CD4-positive, alpha-beta memory T cell (primary cell): Measurements from ENCODE around the gene RHOXF2. TPM values are rescaled to one million over a fixed set of nuclear protein-coding genes. Genes with fewer than 3 reads are reported as not detected.
A peak's percentile ranks its signal among the peaks of the same experiment; 100 is the strongest.
"Not testable (repeated sequence)": the region's sequence is repeated elsewhere in the genome, so short reads cannot be mapped to it uniquely, and the experiment has no call there.

Experiments used
- CTCF ChIA-PET: fragments of 350-600 bp; sonication (Branson Sonifier 250); formaldehyde crosslinking; loops from one replicate; lab custom pipeline; 2021; ENCODE audit warnings: inconsistent platforms; ENCODE audit not compliant: partially characterized antibody; lab: Charles Lee
- POLR2A ChIA-PET: fragments of 350-600 bp; sonication (Branson Sonifier 250); formaldehyde crosslinking; loops from one replicate; lab custom pipeline; 2021; ENCODE audit not compliant: partially characterized antibody; lab: Charles Lee
- DNase-seq, 5 donors: peaks; one replicate each; pipeline versions ENCODE4 v3.0.0 to v3.0.0-alpha.2; 2020 to 2022; ENCODE audit warnings: mixed read lengths in 1 of 5
- H3K27ac ChIP-seq: one replicate; pipeline ENCODE4 v1.7.0; 2013; ENCODE audit warnings: low read depth, low read length
- H3K27me3 ChIP-seq: 2 replicates; pipeline ENCODE4 v1.7.0; 2013; ENCODE audit warnings: mild to moderate bottlenecking, low read length, moderate library complexity; ENCODE audit not compliant: insufficient read depth
- H3K36me3 ChIP-seq: 2 replicates; pipeline ENCODE4 v1.7.0; 2013; ENCODE audit warnings: mild to moderate bottlenecking, low read length, moderate library complexity; ENCODE audit not compliant: insufficient read depth
- H3K4me1 ChIP-seq: 2 replicates; pipeline ENCODE4 v1.7.0; 2013; ENCODE audit warnings: mild to moderate bottlenecking, low read length, moderate library complexity; ENCODE audit not compliant: insufficient read depth
- H3K4me3 ChIP-seq, 2 donors: one replicate each; pipeline ENCODE4 v1.7.0; 2013; ENCODE audit warnings: low read length in 2 of 2, mild to moderate bottlenecking in 1 of 2
- H3K9me3 ChIP-seq, 2 donors: one replicate each; pipeline ENCODE4 v1.7.0; 2013; ENCODE audit warnings: low read length in 2 of 2, control low read depth in 1 of 2; ENCODE audit not compliant: control insufficient read depth in 1 of 2
- H3K27ac Mint-ChIP-seq, 7 donors: one replicate each; pipeline ENCODE4 v1.8.0; 2020 to 2021; ENCODE audit warnings: mixed read lengths in 7 of 7, mild to moderate bottlenecking in 6 of 7, inconsistent platforms in 3 of 7, moderate library complexity in 3 of 7
- H3K27me3 Mint-ChIP-seq, 2 donors: one replicate each; pipeline ENCODE4 v1.8.0; 2020 to 2021; ENCODE audit warnings: mixed read lengths in 2 of 2
- H3K36me3 Mint-ChIP-seq, 2 donors: one replicate each; pipeline ENCODE4 v1.8.0; 2020 to 2021; ENCODE audit warnings: mixed read lengths in 2 of 2, inconsistent platforms in 1 of 2, mild to moderate bottlenecking in 1 of 2
- H3K4me1 Mint-ChIP-seq, 4 donors: one replicate each; pipeline ENCODE4 v1.8.0; 2020 to 2021; ENCODE audit warnings: mixed read lengths in 4 of 4, mild to moderate bottlenecking in 1 of 4
- H3K4me3 Mint-ChIP-seq, 8 donors: one replicate each; pipeline ENCODE4 v1.8.0; 2020 to 2021; ENCODE audit warnings: mixed read lengths in 8 of 8, mild to moderate bottlenecking in 7 of 8, moderate library complexity in 6 of 8, inconsistent platforms in 3 of 8
- H3K9me3 Mint-ChIP-seq, 8 donors: one replicate each; pipeline ENCODE4 v1.8.0; 2020 to 2021; ENCODE audit warnings: mixed read lengths in 8 of 8, mild to moderate bottlenecking in 5 of 8, inconsistent platforms in 3 of 8, moderate library complexity in 1 of 8
- intact Hi-C: fragments of 100-400 bp; cut with micrococcal nuclease; formaldehyde crosslinking; loops from one replicate; pipeline ENCODE4 v1.15.1; 2023
- polyA plus RNA-seq, 2 donors: library from polyadenylated mRNA; unstranded; fragments of 300-500 nt; fragmentation: Illumina TruSeq; gene quantifications; one replicate each; pipeline ENCODE4 v1.2.3, GENCODE V29; 2021
- total RNA-seq, 2 experiments: library from RNA; stranded (reverse); gene quantifications; one replicate each; pipeline ENCODE4 v1.2.3, GENCODE V29; 2021

RHOXF2 gene
- total and polyA plus RNA-seq, 4 experiments from 2014 or later = 0.16 TPM; not detected in 3

GRCh38 chrX:120136128-120136527 is 22.3 kb upstream of the RHOXF2 start:
- no peaks in the 10 kb centered on the region for H3K27me3 ChIP-seq
- DNase-seq = no peak
- intact Hi-C loops = no loop called here
- H3K4me3 Mint-ChIP-seq = peak overlapping the region in 2 of 8 donors; percentile 2 to 35
- H3K27me3 Mint-ChIP-seq = no peaks in the 10 kb centered on the region
- no peak overlapping the region for H3K27ac ChIP-seq
- H3K4me1 Mint-ChIP-seq = peaks cover 2 to 15% (median 5%) of the 10 kb centered on the region in 4 donors
- no peaks in the 10 kb centered on the region for H3K9me3 ChIP-seq
- no peak overlapping the region for H3K4me3 ChIP-seq
- H3K36me3 ChIP-seq = no peaks in the 10 kb centered on the region
- H3K27ac Mint-ChIP-seq = peak overlapping the region in 1 of 7 donors; percentile 18
- no peaks in the 10 kb centered on the region for H3K9me3 Mint-ChIP-seq
- ChIA-PET CTCF (no interaction called here), POLR2A (no interaction called here)
- no peaks in the 10 kb centered on the region for H3K36me3 Mint-ChIP-seq
- H3K4me1 ChIP-seq = no peaks in the 10 kb centered on the region

- Mint-ChIP-seq H3K36me3 (no peaks in the 10 kb centered on the region), H3K4me1 (peaks cover 2 to 22% (median 7%) of the 10 kb centered on the region in 4 donors), H3K9me3 (no peaks in the 10 kb centered on the region), H3K27ac (no peak overlapping the region), H3K4me3 (no peak overlapping the region), H3K27me3 (no peaks in the 10 kb centered on the region)
- no peak for DNase-seq
- ChIA-PET CTCF (no interaction called here), POLR2A (no interaction called here)
- Histone ChIP-seq H3K4me1 (no peaks in the 10 kb centered on the region), H3K9me3 (no peaks in the 10 kb centered on the region), H3K36me3 (no peaks in the 10 kb centered on the region), H3K27ac (no peak overlapping the region), H3K27me3 (no peaks in the 10 kb centered on the region), H3K4me3 (no peak overlapping the region)
- intact Hi-C loops = no loop called here
Measured at GRCh38 chrX:120136840-120137239, 21.6 kb upstream of the RHOXF2 start.

GRCh38 chrX:120137439-120137838 is 21.0 kb upstream of the RHOXF2 start:
- no peaks in the 10 kb centered on the region for H3K9me3 ChIP-seq
- H3K4me3 Mint-ChIP-seq = no peak overlapping the region
- no peaks in the 10 kb centered on the region for H3K9me3 Mint-ChIP-seq

GRCh38 chrX:120140293-120140981 is 18.0 kb upstream of the RHOXF2 start:
- H3K27ac Mint-ChIP-seq = no peak overlapping the region
- H3K9me3 ChIP-seq = no peaks in the 10 kb centered on the region
- peak overlapping the region in 7 of 8 donors; percentile 6 to 75 (median 73) for H3K4me3 Mint-ChIP-seq
- DNase-seq = no peak
- H3K27me3 ChIP-seq = no peaks in the 10 kb centered on the region
- H3K27me3 Mint-ChIP-seq = no peaks in the 10 kb centered on the region
- H3K4me1 Mint-ChIP-seq = peaks cover 6 to 39% (median 14%) of the 10 kb centered on the region in 4 donors
- peaks cover 14% of the 10 kb centered on the region for H3K4me1 ChIP-seq
- H3K27ac ChIP-seq = no peak overlapping the region
- POLR2A ChIA-PET = no interaction called here
- intact Hi-C loops = no loop called here
- H3K4me3 ChIP-seq = no peak overlapping the region
- no peaks in the 10 kb centered on the region for H3K36me3 ChIP-seq
- H3K9me3 Mint-ChIP-seq = no peaks in the 10 kb centered on the region
- CTCF ChIA-PET = no interaction called here
- no peaks in the 10 kb centered on the region for H3K36me3 Mint-ChIP-seq

More at GRCh38 chrX:120137439-120137838, 21.0 kb upstream of the RHOXF2 start:
- no peaks in the 10 kb centered on the region for H3K4me1 ChIP-seq
- no peak for DNase-seq
- CTCF ChIA-PET = no interaction called here
- Mint-ChIP-seq H3K27ac (no peak overlapping the region), H3K4me1 (peaks cover 2 to 24% (median 8%) of the 10 kb centered on the region in 4 donors), H3K27me3 (no peaks in the 10 kb centered on the region), H3K36me3 (no peaks in the 10 kb centered on the region)
- intact Hi-C loops = no loop called here
- H3K27me3 ChIP-seq = no peaks in the 10 kb centered on the region
- POLR2A ChIA-PET = no interaction called here
- H3K27ac ChIP-seq = no peak overlapping the region
- H3K4me3 ChIP-seq = no peak overlapping the region
- H3K36me3 ChIP-seq = no peaks in the 10 kb centered on the region

- ChIA-PET CTCF (no interaction called here), POLR2A (no interaction called here)
- Mint-ChIP-seq H3K27ac (peak overlapping the region in 1 of 7 donors; percentile 17), H3K4me3 (peak overlapping the region in 2 of 8 donors; percentile 54 to 59), H3K36me3 (no peaks in the 10 kb centered on the region), H3K27me3 (no peaks in the 10 kb centered on the region), H3K9me3 (peaks cover 0 to 3% (median 0%) of the 10 kb centered on the region in 8 donors), H3K4me1 (peaks cover 14 to 48% (median 27%) of the 10 kb centered on the region in 4 donors)
- Histone ChIP-seq H3K4me1 (peaks cover 20% of the 10 kb centered on the region), H3K9me3 (no peaks in the 10 kb centered on the region), H3K36me3 (no peaks in the 10 kb centered on the region), H3K27ac (no peak overlapping the region), H3K27me3 (no peaks in the 10 kb centered on the region), H3K4me3 (no peak overlapping the region)
- DNase-seq = no peak
- intact Hi-C loops = no loop called here
Measured at GRCh38 chrX:120144178-120144844, 14.1 kb upstream of the RHOXF2 start.

GRCh38 chrX:120145295-120145925 is 13.0 kb upstream of the RHOXF2 start:
- H3K36me3 Mint-ChIP-seq = no peaks in the 10 kb centered on the region
- intact Hi-C loops = no loop called here
- H3K27me3 Mint-ChIP-seq = no peaks in the 10 kb centered on the region
- no peaks in the 10 kb centered on the region for H3K27me3 ChIP-seq
- no peak overlapping the region for H3K27ac ChIP-seq
- peaks cover 0 to 3% (median 0%) of the 10 kb centered on the region in 8 donors for H3K9me3 Mint-ChIP-seq
- no peak overlapping the region for H3K4me3 Mint-ChIP-seq
- H3K27ac Mint-ChIP-seq = peak overlapping the region in 3 of 7 donors; percentile 5 to 60 (median 58)
- ChIA-PET CTCF (no interaction called here), POLR2A (no interaction called here)
- H3K36me3 ChIP-seq = no peaks in the 10 kb centered on the region
- no peak overlapping the region for H3K4me3 ChIP-seq
- peaks cover 20% of the 10 kb centered on the region for H3K4me1 ChIP-seq
- peaks cover 14 to 47% (median 27%) of the 10 kb centered on the region in 4 donors for H3K4me1 Mint-ChIP-seq
- no peaks in the 10 kb centered on the region for H3K9me3 ChIP-seq
- no peak for DNase-seq

- H3K36me3 ChIP-seq, H3K27me3 ChIP-seq, H3K4me3 Mint-ChIP-seq, POLR2A ChIA-PET, H3K9me3 ChIP-seq, H3K9me3 Mint-ChIP-seq, intact Hi-C loops, DNase-seq, H3K4me3 ChIP-seq, H3K36me3 Mint-ChIP-seq, H3K27ac ChIP-seq, CTCF ChIA-PET, H3K27me3 Mint-ChIP-seq: not testable (repeated sequence)
- peaks cover 20% of the 10 kb centered on the region for H3K4me1 ChIP-seq
- Mint-ChIP-seq H3K27ac (peak overlapping the region in 2 of 7 donors; percentile 11 to 30), H3K4me1 (peaks cover 11 to 40% (median 23%) of the 10 kb centered on the region in 4 donors)
Measured at GRCh38 chrX:120146323-120146722, 12.1 kb upstream of the RHOXF2 start.
